ENCODE results near the gene HMG20B.
"Not testable (repeated sequence)": the region's sequence is repeated elsewhere in the genome, so short reads cannot be mapped to it uniquely, and the experiment has no call there.

HMG20B gene

GRCh38 chr19:3572855-3573161 lies at the start of gene HMG20B:
HMG20B (plus strand) TSS chr19:3572944; CDS start chr19:3573310, 366 bp downstream.
- no peak for DNase-seq

GRCh38 chr19:3523361-3524077 lies 49.2 kb upstream of the HMG20B start:
- no peak for DNase-seq

- no peak for DNase-seq
Measured at GRCh38 chr19:3524078-3524842, 48.5 kb upstream of the HMG20B start.

- DNase-seq: no peak
Measured at GRCh38 chr19:3524904-3525451, 47.8 kb upstream of the HMG20B start.

- no peak for DNase-seq
Measured at GRCh38 chr19:3526507-3527237, 46.1 kb upstream of the HMG20B start.

GRCh38 chr19:3527238-3527910 lies 45.4 kb upstream of the HMG20B start:
- DNase-seq: no peak

- no peak for DNase-seq
Measured at GRCh38 chr19:3528080-3528479, 44.7 kb upstream of the HMG20B start.

- no peak for DNase-seq
Measured at GRCh38 chr19:3528539-3529211, 44.1 kb upstream of the HMG20B start.

GRCh38 chr19:3529299-3529698 lies 43.4 kb upstream of the HMG20B start:
- not testable (repeated sequence) for DNase-seq

GRCh38 chr19:3530389-3530788 lies 42.4 kb upstream of the HMG20B start:
- DNase-seq: no peak

GRCh38 chr19:3531716-3532115 lies 41.0 kb upstream of the HMG20B start:
- no peak for DNase-seq

GRCh38 chr19:3532154-3532786 lies 40.5 kb upstream of the HMG20B start:
- DNase-seq: no peak

- no peak for DNase-seq
Measured at GRCh38 chr19:3533033-3533432, 39.7 kb upstream of the HMG20B start.

- no peak for DNase-seq
Measured at GRCh38 chr19:3533563-3534216, 39.1 kb upstream of the HMG20B start.

GRCh38 chr19:3534375-3535234 lies 38.1 kb upstream of the HMG20B start:
- no peak for DNase-seq

GRCh38 chr19:3535235-3535535 lies 37.6 kb upstream of the HMG20B start:
- DNase-seq: no peak

GRCh38 chr19:3535563-3535965 lies 37.2 kb upstream of the HMG20B start:
- DNase-seq: no peak

GRCh38 chr19:3535981-3536380 lies 36.8 kb upstream of the HMG20B start:
- DNase-seq: no peak

- no peak for DNase-seq
Measured at GRCh38 chr19:3536429-3537100, 36.2 kb upstream of the HMG20B start.

GRCh38 chr19:3537101-3537437 lies 35.7 kb upstream of the HMG20B start:
- no peak for DNase-seq

Data from activated CD8-positive, alpha-beta memory T cell treated with anti-CD3 and anti-CD28 coated beads for 24 hours (primary cell).